Left hindlimb (tissue), 1 donor: ENCODE results near the gene CACNA1G.

ENCODE experiments used
- DNase-seq: peaks from one replicate; pipeline ENCODE4 v3.0.0-alpha.2; 2018

The CACNA1G gene

DNA sequence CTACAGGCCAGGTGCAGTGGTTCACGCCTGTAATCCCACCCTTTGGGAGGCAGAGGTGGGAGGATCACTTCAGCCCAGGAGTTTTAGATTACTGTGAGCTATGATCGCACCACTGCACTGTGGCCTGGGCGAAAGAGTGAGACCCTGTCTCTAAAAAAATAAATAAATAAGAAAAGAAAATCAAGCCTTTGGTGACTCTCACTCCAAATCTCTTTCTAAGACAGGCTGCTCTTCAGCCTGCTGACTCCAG, 75.1 kb downstream of the CACNA1G start:
- DNase-seq = peak; percentile 10

DNA sequence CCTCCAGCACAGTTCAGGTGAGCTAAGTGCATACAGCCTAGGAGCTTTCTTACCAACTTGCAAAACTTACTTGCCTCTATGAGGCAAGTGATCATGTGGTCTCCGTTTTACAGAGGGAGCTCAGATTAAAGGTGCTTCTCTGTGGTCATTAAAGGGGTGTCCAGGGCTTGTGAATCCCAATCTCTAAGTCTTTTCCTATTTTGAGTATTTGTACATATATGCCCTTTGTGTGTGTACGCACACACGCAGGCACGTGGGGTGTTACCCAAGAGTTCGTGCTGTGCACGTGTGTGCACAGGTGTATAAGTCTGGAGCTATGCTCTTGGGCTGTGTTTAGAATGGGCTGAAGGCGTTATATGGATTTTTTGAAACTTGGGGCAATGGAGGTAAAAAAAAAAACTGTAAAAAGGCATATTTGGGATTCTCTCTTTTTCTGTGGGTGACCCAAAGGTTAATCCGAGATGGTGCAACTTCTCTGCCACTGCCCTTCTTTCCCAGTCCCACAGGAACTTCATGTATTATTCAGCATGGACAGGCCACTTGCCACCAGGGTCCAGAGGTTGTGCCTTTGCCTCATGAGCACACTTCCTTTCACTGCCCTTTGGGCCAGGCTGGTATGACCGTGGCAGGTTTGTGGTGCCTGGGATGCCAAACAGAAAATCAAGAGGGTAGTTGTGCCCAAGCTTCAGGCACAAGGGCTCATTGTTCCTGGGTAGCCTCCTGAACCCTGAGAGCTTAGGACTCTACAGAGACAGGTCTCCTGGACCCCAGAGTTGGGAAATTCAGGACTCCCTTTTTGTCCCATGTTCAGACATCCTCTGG, 75.7 kb downstream of the CACNA1G start:
- DNase-seq = peak; percentile 6

DNA sequence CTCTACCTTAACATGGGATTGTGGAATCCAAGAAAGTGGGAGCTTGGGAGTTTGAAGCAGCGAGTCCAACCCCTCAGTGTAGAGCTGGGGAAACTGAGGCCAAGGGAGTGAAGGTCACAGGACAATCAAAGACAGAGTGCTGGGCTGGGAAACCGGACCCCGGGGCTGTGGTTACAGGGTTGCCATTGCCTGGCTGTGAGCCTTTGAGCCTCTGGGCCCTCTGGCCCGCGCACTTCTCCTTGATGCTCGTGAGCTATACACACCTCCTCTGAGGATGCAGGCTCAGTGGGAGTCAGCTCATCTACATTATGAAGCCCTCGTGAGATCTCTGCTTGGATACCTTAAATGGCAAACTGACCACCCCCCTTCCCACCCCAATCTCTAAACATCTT, 76.3 kb downstream of the CACNA1G start:
- DNase-seq = peak; percentile 16

DNA sequence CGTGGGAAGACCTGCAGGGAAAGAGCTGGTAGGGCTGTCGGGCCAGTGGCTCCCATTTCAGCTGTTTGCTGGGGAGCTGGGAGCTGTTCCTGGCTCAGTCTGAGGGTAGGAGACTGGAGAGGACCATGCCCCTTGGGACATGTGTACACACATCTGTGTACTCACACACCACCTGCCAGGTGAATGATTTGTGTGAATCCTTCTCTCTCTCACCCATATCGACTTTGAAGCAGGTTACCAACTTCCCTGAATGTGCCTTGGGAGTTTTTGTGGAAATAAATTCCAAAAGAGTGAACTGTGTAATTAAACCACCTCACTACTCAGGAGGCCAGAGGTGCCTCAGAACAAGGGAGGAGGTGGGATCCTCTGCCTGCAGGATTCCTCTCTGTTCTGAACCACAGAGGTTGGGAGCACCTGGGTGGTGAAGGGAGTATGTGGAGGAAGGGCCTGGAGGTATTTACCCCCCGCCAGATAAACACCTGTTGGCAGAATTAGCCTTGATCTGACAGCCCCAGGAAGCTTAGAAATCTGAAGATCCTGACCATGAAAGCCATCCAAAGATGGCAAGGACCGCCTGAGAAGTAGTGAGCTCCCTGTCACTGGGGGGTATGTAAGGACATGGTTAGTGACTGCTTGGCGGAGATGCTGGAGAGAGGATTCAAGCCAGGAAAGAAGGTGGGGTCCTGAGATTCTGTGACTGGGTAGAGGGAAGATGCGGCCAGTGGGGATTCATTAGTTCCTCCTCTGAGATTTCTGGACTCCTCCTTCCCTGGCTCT, 77.5 kb downstream of the CACNA1G start:
- DNase-seq = peak; percentile 23

DNA sequence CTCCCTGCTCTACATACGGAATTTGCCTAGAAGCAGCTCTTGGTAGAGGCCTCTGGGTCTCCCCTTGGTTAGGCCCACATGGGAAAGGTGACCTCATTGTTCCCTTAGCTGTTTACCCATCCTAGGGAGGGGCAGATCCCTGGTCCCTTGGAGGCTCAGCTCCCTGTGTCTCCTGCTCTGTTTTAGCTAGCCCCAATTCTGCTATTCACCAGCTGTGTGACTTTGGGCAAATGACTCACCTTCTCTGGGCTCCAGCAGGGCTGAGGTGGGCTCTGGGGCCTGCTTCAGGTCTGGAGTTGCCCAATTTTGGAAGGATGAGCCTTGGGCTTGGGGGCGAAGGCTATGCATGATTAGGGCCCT, 78.1 kb downstream of the CACNA1G start:
- DNase-seq = peak; percentile 24

DNA sequence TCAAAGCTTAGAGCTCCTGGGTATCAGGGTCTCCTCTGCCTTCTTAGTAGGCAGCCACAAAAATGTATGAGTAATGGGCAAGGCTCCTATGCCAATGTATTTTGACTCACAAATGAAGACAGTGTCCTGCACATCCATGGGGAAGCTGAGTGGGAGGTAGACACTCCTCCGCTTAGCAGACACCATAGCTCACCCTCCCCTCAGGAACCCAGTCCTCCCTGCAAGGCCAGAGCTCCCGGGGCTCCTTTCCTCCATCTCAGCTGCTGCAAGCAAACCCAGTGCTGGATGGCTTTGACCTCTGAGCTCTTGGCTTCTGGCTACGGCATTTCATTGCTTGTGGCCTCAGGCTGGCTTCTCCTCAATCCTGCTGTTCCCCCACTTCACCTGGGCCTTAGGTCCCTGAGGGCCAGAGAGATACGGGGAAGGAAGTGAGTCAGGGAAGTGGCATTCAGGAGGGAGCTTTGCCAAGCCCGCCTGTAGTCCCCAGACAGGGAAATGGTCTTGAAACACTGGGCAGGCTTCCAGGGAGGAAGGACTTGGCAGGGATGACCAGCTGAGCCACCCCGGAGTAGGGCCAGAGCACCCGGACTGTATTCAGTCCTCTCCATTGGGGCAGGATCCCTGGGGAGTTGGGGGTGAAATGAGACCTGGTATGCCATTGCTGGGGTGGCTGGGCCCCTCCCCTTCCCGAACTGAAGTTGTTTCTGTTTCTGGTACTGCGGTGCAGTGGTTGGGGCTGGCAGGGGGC, 78.6 kb downstream of the CACNA1G start:
- peak; percentile 80 for DNase-seq

DNA sequence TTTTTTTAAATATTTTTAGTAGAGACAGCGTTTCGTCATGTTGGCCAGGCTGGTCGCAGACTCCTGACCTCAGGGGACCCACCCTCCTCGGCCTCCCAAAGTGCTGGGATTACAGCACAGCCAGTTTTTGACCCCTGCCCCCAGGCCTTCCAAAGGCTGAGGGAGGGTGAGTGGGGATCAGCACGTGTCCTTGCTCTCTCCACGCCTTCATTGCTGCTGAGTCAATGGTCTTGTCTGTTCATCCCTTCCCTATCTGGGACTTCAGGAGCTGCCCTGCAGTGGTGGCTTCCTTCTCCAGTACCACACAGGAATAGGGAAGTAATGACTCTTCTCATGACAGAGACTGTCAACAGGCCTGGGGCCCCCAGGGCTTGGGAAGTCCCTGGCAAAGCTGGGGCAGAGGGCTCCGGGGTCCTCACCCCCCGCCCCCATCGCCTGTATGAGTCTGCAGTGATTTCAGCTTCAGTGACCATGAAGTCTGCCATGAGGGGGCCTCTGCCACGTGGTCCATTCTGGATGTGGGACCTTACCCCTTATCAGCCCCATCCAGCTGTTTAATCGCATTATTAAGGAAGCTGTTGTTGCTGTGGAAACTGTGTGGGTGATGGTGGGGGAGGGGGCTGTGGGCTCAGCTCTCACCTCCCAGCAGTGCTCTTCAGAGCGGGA, 80.3 kb downstream of the CACNA1G start:
- DNase-seq = peak; percentile 31

DNA sequence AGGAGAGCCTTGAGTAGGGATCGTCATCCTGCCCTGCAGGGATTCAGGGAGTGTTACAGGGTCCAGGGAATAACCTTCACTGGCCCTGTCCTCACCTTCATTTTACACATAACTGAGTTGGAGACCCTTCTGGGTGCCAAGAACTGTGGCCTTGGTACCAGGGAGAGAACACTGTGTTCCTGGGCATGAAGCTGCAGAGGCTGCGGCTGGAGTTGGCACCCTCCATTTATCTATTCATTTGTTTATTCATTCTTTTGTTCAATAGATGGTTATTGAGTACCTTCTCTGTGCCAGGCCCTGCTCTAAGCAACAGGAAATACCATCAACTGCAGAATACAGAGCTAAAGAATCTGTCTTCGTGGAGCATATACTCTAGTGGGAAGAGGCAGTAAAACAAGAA, 80.8 kb downstream of the CACNA1G start:
- peak; percentile 23 for DNase-seq

DNA sequence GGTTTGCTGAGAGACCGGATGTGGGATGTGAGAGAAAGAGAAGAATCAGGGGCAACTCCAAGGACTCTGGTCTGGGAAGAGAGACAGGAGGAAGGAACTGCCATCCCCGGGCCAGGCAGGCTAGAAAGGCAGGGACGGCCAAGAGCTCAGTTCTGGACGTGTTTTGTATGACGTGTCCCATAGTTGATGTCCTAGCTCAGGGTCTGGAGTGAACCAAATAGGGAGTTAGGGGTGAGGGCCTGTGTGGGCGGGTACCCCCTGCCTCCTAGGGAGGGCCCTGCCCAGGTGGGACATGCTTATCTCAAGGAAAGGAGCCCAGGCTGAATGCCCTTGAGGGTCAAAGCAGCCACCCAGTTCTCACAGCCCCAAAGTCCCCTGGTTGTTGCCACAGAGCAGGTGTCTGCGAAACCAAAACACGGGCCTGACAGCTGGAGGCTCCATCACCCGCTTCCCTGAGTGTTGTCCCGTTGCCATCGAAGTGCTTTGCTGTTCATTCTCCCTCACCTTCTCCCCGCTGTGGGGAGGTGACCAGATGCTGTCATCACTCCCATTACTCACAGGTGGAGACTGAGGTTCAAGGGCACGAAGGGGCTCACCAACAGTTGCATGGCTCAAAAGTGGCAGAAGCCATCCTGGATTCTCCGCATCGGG, 81.7 kb downstream of the CACNA1G start:
- DNase-seq = peak; percentile 9

DNA sequence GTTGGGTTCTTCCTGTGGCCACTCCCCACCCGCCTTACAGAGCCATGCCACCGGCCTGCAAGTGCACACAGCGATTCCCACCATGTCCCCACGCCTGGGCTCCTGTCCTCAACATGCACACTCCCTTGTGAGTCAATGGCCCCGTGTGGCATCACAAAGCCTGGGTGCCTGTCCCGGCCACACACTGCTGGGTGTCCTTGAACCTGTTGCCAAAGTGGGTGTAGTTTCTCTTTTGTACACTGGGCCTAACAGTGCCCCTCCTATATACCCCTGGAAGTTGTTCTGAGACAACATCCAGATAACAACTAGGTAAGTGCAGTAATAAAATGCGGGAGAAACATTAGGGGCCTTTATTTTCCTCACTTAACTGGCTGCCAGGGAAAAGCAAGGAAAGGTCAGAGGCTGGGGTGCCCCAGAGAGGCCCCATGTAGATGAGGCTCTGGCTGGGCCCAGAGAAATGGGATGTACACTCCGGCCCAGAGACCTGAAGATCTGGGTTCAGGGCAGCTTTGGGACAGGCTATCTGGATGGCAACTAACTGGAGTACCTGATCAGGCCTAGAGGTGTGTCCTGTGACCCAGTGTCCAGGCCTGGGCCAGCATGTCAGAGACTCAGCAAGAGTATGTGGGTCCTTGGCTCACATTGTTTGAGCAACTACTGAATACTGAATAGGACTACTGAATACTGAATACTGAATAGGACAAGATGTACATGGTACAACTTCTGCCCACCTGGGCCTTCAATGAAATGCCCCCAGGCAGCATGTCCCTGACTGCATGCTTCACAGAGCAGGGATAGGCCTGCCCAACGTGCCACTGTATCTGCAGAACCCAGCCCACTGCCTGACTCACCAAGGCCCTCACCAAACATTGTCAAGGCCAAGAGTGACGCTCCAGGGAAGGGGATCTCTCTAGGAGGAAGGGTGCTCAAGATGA, 82.5 kb downstream of the CACNA1G start:
- DNase-seq = peak; percentile 11

DNA sequence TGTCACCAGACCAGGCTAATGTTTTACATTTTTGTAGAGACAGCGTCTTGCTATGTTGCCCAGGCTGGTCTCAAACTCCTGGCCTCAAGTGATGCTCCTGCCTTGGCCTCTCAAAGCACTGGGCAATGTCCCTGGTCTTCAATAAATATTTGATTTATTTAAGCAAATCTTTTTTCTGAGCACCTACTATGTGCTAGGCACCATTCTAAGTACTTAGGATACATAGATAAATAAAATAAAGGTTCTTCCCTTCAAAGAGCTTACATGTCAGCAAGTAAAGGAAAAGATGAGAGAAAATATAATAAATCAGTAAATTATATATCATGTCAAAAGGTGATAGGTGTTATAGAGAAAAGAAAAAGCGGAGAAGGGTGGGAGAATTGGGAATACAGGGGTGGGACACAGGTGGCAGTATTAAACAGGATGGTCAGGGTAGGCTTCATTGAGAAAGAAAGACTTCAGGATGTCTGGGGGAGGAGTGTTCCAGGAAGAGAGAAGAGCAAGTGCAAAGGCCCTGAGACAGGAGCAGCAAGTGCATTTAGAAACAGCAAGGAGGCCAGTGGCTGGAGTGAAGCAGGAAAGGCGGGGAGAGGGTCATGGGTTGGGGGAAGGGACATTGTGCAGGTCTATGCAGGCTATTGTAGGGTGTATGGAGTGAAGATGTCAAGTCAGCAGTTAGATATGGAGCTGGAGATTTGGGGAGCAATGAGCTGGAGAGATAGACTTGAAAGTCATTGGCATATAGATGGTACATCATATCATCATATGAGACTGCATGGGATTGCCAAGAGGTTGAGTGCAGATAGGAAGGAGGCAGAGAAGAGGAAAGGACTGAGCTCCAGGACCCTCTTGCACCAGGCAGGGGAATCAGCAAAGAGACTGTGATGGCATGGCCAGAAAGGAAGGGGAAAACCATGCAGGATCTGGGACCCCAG, 85.5 kb downstream of the CACNA1G start:
- DNase-seq = peak; percentile 7

DNA sequence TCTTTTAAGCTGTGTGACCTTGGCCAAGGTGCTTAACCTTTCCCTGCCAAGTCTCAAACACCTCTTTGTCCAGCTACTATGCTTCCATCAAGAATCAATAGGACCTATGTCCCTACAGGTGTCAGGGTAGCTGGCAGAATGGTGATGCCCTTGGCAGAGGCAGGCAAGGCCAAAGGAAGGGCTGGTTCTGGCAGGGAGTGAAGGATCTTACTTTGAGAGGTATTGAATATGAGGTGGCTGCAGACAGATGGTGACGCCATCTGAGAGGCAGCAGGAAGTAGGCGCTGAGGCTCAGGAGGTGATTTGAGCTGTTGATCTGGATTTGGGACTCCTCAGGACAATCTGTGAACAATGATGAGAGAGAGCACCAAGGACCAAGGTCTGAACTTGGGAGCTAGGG, 86.7 kb downstream of the CACNA1G start:
- DNase-seq = no peak

DNA sequence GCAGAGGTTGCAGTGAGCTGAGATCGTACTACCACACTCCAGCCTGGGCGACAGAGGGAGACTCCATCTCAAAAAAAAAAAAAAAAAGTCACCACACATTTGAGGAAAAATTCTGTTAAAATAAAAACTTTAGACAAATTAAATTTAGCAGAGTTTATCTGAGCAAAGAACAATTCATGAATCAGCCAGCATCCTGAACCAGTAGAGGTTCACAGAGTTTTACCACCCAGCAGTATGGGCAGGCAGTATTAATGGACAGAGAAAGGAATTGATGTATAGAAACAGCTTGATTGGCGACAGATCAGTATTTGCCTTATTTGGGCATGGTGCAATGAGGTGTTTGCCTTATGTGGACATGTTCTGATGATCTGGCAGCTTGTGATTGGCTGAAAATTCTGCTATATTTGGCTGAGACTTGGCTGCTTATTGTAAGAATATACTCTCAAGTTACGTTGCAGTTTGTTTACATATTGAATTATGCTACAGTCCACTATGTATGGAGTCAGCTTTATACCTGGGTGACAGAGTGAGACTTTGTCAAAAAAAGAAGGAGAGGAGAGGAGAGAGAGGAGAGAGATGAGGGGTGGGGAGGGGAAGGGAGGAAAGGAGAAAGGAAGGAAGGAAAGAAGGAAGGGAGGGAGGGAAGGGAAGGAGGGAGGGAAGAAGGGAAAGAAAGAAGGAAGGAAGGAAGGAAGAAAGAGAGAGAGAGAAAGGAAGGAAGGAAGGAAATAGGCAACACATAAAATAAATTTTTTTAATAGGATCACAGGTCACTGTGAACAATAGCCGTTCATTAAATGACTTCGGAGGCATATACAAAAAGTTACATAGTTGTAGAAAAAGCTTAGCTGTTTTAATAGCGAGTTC, 88.8 kb downstream of the CACNA1G start:
- no peak for DNase-seq

DNA sequence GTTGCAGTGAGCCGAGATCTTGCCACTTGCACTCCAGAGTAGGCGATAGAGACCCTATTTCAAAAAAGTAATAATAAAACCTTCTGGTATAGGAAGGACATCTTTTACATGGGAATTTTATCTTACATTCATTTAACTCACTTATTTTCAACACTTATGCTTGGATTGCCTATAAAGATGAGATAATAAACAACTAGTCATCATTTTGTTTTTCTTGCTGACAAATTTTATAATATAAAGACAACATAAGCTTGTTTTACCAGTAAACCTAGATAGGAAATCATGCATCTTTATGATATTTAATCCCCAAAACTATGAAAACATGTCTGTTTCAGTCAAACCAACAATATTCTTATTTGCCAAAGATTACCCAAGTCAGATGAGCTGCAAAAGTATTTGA, 91.1 kb downstream of the CACNA1G start:
- no peak for DNase-seq

DNA sequence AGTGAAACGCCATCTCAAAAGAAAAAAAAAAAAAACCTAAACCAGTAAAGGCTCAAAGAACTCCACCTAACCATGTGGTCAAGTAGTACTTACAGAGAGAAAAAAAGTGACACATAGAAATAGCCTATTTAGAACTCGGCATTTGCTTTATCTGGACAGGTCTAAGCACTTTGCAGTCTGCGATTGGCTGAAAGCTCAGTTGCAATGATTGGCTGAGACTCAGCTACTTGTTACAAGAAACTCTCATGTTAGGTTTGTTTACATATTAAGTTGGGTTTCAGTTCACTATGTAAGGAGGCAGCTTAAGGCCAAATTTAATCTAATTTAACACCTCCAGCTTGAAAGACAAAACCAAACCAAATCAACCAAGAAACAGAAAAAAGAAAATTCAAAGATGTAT, 93.2 kb downstream of the CACNA1G start:
- DNase-seq = no peak

DNA sequence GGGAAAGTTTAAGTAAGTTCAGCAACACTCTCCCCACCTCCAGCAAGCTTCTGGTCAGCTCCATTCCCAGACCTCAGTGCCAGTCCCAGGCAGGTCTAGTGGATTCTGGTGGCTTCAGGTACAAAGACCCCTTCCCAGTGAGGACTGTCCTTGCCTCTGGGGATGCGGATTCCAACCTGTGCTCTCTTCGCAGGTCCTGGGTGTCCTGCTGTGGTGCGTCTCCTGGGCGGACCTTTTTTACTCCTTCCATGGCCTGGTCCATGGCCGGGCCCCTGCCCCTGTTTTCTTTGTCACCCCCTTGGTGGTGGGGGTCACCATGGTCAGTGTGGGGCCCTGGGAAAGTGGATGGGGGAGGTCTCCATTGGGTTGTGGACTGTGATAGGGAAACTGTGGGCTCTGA, 96.0 kb downstream of the CACNA1G start:
- peak; percentile 20 for DNase-seq

DNA sequence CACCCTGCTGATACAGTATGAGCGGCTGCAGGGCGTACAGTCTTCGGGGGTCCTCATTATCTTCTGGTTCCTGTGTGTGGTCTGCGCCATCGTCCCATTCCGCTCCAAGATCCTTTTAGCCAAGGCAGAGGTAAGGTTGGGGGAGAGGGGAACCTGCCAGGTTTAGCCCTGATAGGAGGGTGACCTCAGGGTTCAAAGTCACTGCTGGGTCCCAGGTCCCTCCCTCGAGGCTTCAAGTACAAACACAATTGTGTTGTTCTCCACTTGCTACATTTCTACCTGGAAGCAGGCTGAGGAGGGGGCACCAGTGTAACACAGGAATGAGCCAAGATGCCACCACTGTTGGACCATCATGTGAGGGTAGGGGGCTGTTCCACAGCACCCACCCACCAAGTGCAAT, 96.5 kb downstream of the CACNA1G start:
- DNase-seq = peak; percentile 7

DNA sequence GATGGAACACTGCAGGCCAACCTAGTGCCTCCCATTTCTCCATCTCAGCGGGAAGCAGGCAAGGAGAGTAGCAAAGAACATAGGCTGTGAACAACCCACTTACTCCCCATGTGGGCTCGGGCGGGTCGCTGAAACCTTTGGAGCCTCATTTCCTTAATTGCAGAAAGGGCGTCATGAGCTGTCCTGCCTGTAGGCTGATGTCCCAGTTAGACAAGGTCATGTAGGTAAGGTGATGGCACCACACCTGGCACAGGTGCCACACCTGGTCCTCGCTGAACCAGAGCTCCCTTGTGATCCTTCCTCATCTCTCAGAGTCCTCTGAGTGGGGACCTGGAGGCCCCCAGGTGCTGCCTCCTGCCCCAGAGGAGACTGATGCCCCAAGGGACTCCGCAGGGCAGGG, 97.1 kb downstream of the CACNA1G start:
- DNase-seq = peak; percentile 8

DNA sequence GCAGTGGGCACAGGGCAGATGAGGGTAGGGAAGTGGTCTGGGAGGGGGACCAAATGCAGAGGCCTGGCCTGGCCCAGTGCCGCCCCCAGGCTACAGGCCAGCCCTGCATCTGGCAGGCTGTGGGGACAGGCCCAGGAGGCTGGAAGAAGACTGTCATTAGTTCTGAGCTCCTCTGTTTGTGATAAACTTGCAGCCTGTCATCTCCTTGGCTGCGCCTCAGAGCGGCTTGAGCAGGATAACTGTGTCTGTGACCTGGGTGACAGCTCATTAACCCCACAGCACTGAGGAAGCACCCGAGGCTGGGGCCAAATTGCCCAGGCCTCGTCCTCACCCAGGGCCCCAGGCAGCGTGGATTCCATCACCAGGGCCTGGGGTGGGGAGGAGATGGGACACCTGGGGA, 98.1 kb downstream of the CACNA1G start:
- DNase-seq = no peak

DNA sequence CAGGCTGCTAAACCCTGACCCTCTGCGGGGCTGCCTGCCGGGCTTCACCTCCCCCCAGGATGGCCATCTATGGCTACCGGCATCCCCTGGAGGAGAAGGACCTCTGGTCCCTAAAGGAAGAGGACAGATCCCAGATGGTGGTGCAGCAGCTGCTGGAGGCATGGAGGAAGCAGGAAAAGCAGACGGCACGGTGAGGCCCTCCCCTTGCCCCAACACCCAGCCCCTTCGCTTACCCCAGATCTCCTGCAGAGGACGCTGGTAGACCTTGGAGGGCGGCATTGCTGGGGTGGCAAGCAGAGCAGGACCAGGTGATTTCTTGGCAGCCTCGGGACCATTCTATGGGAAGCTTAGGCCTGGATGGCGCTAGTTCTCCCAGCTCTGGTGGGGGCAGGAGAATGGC, 98.7 kb downstream of the CACNA1G start:
- no peak for DNase-seq
